Stimulated activated CD8-positive, alpha-beta memory T cell treated with anti-CD3 and anti-CD28 coated beads, Interleukin-7, amount 100 ng/mL, for 4 hours (primary cell): ENCODE measurements around the gene SLAMF9.
"Not testable (repeated sequence)": the region's sequence is repeated elsewhere in the genome, so short reads cannot be mapped to it uniquely, and the experiment has no call there.

ENCODE experiments used
- DNase-seq, 2 donors: peaks; one replicate each; pipeline ENCODE4 v3.0.0-alpha.2; 2020; ENCODE audit warnings: low read depth in 2 of 2

The SLAMF9 gene

DNA sequence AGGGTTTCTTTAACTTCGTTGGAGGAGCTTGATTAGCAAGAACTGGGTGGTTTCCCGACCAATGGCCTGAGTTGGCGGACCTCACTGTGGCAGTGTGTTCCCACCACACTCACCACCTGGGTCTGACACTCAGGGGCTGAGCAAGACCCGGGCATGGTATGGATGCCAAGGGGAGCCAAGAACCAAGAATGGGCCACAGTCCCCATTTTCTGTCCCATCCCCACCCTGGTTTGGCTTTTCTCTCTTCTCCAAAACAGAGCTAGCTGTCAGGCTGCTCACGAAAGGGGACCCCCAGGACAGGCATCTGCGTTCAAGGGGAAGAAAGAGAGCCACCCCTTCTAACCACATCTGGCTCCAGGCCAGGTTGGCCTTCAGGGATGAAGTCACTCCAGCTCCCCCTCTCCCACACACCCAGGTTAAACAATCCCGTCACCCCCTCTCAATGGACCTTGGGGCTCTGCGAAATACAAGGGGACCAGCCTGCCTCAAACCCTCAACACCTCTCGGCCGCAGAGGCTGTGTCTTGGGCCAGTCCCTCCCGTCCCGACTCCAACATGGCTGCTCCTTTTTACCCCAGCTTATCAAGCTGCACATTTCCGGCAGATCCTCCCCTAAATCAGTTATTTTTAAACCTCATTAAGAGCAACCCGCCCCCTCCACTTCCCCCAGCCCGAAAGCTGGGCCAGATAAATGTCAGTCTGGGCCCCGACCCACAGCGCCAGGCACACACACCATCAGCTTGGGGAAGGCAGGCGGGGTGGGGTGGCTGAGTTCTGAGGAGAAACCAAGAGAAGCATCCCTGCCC lies 32.1 kb downstream of the SLAMF9 start:
- no peak for DNase-seq

DNA sequence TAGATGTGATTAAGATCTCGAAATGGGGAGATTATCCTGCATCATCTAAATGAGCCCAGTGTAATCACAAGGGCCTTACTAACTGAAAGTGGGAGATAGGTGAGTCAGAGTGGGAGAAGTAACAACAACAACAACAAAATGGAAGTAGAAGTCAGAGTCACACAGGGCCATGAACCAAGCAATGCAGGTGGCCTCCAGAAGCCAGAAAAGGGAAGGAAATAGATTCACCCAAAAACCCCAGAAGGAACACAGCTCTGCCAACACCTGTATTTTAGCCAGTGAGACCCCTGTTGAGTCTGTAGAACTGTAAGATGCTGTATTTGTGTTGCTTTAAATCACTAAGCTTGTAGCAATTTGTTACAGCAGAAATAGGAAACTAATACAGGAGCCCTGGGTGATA lies 32.8 kb downstream of the SLAMF9 start:
- no peak for DNase-seq

DNA sequence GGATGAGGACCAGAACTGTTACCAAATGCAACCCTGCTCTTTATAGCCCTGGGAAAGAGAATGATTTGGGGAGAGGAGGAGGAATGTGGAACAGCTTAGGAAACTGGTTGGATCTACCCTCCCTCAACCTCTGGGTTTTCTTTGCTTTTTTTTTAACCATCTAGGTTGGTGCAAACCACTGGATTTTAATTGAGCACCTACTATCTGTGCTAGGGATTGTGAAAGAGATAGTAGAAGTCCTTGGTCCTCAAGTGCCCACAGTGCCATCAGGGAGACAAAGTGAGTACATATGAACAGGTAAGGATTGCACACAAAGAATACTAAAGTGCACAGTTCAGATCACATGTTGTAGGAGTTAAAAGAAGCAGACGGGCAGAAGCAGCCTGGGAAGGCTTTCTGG lies 33.4 kb downstream of the SLAMF9 start:
- DNase-seq: no peak

DNA sequence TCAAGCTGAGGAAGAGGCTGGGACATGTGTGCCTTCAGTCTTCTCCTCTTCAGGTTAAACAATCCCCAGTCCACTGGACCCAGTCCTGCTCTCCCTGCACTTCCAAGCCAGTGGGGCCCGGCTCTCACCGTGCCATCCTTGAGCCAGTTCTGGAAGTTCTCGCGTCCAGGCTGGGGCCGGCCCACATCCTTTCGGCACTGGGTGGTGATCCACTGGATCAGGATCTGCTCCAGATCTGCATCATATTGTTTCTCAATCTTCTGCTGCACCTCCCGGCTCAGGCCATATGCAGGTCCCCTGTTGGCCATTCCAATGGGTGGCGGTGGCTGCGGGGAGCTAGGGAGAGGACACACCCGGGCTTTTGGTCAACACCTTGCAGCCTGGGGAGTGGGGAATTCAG lies 33.8 kb downstream of the SLAMF9 start:
- DNase-seq: no peak

DNA sequence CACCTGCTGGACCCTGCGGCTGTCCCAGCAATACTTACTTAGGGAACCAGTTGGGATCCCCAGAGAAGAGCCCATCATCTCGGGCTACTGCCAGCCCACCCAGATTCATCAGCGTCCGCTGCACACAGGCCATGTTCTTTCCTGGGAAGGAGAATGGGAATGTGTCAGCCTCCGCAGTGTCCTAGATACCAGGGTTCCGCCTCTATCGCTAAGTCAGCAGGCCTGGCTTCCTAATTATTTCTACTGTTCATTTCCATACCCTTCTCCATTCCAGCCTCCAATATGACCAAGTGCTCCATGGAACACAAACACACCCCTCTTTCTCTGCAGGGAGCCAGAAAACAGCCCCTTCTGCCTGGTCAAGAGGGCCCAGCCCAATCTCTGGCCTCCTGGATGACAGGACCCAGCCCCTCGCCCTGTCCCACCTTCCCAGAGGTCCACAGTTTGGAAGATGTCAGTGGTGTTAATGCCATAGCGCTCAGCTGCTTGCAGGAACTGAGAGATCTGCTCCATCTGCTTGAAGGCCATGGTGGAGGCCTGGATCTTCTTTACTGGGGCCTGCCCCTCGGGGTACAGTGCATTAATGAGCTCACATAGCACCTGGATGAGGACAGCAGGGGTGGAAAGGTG lies 34.7 kb downstream of the SLAMF9 start:
- no peak for DNase-seq

DNA sequence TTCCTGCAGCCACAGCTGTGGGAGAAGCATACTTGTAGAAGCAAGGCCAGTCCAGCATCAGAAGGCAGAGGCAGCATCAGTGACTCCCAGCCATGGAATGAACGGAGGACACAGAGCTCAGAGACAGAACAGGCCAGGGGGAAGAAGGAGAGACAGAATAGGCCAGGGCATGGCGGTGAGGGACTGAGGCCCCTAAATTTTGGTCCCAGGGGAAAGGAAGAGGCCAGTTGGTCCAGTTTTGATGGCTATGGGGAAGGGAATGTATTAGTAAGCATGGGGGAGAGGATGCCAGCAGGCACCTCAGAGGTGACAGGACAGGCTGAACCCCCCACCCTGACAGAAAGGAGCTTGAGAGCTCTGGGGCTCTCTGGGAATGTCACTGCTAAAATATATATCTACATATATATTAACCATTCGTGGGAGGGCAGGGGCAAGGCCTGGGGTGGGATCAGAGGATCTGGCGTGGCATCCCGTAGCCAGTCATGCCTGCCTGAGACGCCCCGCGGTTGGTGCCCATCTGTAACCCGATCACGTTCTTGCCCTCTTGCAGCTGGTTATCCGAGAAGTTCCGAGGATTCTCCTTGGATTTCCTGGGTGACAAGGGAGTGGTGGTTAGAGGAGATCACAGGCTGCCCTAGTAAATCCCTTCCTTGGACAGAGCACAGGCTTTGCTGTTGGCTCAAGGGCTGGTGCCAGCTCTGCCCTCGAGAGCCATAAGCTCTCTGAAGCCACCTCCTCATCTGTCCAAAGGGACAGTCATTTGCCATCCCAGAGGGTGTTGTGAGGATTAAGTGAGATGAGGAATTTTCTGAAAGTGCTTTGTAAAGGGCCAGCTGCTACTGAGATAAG lies 35.5 kb downstream of the SLAMF9 start:
- DNase-seq: no peak

DNA sequence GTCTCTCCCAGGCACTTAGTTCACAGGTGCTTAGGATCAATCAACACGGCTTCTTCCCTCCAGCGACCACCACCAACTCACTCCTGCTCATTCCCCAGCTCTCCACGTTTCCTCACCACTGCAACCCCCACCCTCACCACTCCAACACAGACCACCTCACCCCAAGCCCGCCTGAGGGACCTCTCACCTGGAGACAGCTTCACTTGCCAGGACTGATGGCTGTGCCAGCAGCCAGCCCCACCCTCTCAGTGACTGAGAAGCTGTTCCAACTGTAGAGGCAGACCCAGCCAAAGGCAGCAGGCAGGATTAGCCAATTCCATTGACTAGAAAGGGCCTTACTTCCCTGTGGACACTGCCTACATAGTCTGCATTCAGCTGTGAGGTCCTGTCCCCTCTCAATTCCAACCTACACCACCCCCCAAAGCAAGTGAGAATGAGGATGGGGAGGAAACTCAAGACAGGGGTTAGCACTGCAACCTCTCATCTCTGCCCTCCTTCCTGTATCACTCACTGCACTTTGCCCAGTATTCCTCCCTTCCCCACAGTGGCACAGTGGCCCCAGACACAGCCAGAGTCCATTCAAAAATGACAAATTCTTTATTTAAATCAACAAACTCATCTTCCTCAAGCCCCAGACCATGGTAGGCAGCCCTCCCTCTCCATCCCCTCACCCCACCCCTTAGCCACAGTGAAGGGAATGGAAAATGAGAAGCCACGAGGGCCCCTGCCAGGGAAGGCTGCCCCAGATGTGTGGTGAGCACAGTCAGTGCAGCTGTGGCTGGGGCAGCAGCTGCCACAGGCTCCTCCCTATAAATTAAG lies 36.3 kb downstream of the SLAMF9 start:
- DNase-seq: no peak

DNA sequence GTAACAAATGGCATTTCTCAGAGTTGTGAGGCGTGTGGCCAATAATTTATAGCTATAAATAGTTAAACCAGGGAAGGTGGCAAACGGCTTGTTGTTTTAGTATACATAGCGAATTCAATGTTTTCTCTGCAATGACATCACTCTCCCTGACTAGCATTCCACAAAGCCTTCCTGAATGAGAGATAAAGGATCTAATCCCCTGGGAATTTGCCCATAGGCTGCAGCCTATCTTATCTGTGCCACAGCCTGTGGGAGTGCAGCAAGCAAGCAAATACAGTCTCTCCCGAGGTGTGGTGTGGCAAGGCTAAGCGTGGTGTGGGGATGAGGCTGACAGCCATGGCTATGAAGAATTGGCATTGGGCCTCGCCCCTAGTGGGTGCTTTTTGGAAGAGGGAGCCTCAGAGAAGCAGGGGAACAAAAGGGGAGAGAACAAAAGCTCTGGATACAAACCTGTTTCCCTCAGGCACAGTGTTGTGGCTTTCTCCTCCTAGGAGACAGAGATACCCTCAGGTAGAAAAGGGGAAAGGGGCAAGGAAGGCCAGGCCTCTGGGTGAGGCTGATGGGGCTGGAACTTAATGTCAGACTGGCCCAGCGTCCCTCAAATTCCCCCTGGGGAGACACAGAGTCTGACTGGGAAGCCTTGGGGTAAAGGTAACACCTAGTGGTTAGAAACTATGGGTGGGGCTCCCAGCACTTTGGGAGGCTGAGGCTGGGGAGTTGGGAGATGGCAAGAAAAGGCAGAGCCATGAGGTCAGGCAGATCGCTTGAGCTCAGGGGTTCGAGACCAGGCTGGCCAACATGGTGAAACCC lies 37.6 kb downstream of the SLAMF9 start:
- DNase-seq: no peak

DNA sequence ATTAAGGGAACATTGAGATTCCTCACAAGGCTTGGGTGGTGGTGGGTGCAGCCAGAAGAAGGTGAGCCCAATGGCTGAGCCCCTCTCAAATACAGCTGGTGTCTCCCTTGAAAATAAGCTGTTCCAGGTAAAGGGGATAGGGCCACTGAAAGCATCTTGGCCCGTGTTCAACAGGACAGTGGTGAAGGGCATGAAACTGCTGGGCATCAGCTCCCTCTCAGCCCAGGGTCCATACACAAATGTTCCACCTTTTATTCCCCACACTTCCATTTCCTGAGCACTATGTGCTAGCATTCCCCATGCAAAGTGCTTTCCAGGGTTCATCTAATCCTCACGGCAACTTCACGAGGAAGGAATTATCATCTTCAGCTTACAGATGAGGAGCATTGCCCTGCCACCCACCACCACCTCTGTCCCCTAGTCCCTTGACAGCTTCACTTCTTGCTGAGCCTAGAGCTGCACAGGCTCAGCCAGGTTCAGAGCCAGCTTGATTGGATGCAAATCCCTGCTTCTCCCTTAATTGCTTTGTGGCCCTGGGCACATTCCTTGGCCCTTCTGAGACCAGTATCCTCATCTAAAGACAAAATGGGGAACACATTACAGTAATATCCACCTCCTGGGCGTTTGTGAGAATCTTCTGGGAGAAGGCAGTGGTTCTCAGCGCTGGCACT lies 38.3 kb downstream of the SLAMF9 start:
- no peak for DNase-seq

DNA sequence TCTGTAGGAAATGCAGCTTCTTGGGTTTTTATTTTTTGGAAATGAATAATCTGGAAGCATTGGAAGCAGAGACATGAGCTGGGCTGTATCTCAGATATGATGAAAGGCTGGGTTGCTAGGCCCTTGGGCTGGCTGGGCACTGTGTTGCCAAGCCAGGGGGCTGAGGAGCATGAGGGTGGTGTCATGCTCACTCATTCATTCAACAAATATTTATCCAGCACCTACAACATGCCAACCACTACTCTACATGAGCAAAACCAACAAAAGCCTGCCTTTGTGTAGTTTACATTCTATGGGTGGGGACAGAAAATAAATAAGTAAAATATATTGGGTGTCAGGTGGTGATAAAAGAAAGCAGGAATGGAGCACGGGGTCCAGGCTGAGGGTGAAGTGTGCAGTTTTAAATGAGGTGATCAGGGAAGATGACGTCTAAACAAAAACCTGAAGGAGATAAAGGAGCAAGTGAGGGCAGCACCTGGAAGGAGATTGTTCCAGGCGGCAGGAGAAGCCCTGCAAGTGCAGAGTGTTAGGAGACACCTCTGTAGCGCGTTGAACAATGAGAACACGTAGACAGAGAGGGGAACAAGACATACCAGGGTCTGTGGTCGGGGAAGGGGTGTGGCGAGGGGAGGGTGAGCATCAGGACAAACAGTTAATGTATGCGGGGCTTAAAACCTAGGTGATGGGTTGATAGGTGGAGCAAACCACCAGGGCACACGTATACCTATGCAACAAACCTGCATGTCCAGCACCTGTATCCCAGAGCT lies 39.6 kb downstream of the SLAMF9 start:
- no peak for DNase-seq

DNA sequence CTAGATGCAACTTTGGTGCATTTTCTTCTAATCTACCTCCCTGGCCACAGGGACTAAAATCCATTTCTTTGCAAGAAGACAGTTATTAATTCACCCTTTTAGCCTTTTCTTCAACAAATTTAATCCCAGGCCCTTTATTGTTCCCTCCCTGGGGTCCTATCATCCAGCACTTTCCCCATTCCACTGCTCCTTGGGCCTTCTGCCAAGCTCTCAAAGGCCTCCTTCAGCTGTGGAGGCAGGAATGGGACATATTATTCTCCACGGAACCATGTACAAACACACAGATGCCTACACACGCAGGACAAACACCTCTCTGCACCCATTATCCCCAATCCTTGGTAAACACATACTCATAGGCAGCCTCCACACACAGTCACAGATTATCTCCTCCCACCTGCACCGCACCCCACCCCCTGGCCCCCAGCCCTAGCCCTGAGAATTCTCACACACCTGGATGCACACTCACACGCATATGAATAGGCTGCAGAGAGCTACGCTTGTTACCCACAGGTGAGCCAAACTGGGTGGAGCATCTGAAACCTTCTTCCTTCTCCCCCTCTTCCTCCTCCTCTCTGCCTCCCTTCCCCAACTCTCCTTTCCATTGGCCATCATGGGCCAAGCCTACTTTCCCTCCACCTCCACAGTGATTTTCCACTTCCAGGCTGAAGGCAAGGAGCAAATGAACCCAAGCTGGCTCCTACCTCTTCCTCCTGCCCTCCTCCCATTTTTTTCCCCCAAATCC lies 40.4 kb downstream of the SLAMF9 start:
- no peak for DNase-seq

DNA sequence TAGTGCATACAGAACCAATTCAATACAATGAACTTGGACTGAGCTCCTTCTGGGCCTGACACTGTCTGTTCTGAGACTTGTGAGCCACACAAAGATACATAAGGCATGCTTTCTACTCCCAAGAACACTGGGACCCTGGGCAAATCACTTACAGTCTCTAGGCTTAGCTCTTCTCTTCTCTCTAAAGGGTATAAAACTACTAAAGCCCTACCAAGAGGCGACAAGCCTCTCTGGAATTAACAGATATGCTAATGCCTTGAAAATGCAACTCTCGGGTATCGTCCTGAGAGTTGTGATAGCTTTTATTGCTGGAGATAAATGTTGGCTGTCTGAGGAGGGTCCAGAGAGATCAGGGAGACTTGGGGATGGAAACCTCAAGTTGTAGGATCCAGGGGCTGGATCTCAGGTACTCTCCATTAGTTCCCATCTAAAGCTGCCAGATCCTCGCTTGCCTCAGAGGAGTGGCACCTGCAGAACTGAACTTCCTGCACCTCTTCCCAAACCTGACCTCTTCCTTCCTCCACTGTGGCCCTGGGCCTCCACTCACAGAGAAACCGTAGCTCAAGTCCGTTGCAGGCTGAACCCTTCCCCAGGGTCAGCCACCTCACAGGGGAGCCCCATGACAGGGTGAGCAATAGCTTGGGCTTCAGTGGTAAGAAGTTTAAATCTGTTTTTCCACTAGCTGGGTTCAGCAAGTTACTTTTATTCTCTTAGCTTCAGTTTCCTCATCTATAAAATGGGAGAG lies 42.5 kb downstream of the SLAMF9 start:
- DNase-seq: no peak

DNA sequence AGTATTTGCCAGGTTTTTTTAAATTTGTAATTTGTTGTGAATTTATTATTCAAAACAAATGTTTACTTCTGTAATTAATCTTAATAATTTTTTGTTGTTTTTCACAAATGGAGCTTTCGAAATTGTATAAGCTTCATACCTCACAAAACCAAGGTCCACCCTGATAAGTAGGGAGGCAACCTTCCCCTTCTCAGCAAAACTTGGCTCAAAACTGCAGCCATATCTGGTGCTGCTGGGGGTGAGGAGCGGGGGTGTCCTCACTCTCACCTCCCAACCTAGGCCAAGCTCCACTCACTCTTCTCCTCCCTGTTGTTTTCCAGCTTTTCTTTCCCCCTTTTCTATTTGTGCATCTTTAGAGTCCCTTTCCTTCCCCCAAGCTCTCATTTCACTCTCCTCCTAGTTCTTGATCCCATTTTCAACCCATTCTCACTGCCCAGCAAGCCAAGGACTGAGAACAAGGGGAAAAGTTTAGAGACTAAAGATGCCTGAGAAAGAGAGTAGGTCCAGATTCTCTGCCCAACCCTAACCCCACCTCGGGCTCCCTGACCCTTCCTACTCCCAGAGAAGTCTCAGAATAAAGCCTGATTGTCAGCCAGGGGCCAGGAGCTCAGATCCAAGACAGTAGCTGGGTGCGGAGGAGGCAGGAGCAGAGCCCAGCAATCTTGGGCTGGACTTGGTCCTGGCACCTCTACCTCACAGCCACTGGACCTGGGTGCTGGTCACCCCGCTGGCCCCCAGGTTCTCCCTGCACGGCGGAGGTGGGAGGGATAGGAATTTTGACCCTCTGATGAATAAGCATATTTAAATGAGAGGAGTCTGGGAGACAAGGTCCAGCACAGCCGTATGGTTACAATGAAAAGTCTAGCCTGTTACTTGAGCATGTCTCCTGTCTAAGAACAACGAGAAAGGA lies 45.8 kb downstream of the SLAMF9 start:
- no peak for DNase-seq

DNA sequence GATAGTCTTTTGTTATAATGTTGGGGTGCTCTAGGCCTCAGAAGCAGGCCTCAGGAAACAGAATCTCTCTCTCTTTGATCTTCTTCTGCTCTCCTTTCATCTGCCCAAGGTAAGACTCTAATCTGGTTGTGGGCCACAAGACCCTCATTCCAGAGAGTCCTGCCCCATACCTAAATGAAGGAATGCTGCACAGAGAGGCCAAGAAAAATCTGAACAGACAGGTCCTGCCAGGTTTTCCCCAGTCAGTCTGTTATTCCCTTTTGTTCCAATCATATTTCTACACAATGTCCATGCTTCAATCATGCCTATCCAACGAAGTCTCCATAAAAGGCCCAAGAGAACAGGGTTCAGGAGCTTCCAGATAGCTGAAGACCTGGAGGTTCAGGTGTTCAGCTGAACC lies 47.1 kb downstream of the SLAMF9 start:
- DNase-seq: no peak

DNA sequence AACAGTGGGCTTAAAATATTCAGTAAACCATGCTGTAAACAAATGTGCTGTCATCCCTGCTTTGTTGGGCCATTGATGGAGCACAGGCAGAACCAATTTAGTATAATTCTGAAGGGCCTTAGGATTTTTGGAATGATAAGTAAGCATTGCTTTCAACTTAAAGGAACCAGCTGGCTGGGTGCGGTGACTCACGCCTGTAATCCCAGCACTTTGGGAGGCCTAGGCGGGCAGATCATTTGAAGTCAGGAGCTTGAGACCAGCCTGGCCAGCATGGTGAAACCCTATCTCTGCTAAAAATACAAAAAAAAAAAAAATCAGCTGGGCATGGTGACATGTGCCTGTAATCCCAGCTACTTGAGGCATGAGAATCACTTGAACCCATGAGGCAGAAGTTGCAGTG lies 50.0 kb downstream of the SLAMF9 start:
- DNase-seq: not testable (repeated sequence)

DNA sequence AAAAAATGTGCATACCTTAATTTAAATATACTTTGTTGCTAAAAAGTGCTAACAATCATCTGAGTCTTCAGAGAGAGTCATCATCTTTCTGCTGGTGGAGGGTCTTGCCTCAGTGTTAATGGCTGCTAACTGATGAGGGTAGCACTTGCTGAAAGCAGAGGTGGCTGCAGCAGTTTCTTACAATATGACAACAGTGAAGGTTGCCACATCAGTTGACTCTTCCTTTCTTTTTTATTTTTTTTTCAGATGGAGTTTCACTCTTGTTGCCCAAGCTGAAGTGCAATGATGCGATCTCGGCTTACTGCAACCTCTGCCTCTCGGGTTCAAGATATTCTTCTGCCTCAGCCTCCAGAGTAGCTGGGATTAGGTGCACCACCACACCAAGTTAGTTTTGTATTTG lies 51.5 kb downstream of the SLAMF9 start:
- DNase-seq: no peak
